HEK293 (cell line): ENCODE results near the gene HBEGF.

Source experiments
- CTCF ChIA-PET: fragments of 350-600 bp; formaldehyde crosslinking; extraction: SDS; loops from one replicate; lab custom pipeline; 2021; ENCODE audit warnings: antibody characterized with exemption; lab: Yijun Ruan, JAX
- POLR2A ChIA-PET: fragments of 300-600 bp; formaldehyde crosslinking; extraction: SDS; loops from one replicate; lab custom pipeline; 2020; ENCODE audit warnings: antibody characterized with exemption, inconsistent platforms; lab: Yijun Ruan, JAX
- H3K27ac ChIP-seq: fragments of 200-500 bp; sonication (Bioruptor generic); 2 replicates; pipeline ENCODE4 v1.5.1; 2014; ENCODE audit warnings: low read depth, low read length, control low read depth, inconsistent platforms; ENCODE audit errors: extremely low read depth
- H3K36me3 ChIP-seq, 2 experiments: fragments of 200-500 bp in 1 of 2; sonication (Bioruptor generic) in 1 of 2; 1 replicate in 1 of 2; 2 replicates in 1 of 2; pipeline ENCODE4 v1.5.1; 2014 to 2017; ENCODE audit warnings: inconsistent platforms in 2 of 2, low read length in 2 of 2; ENCODE audit not compliant: control insufficient read depth in 2 of 2, insufficient read depth in 1 of 2
- H3K4me1 ChIP-seq: fragments of 200-500 bp; sonication (Bioruptor generic); 2 replicates; pipeline ENCODE4 v1.5.1; 2014; ENCODE audit warnings: mild to moderate bottlenecking, low read length, inconsistent platforms; ENCODE audit not compliant: control insufficient read depth, insufficient read depth
- H3K4me3 ChIP-seq: 2 replicates; pipeline ENCODE4 v1.5.1; 2011; ENCODE audit warnings: low read depth, mild to moderate bottlenecking, control low read depth, low read length, moderate library complexity
- H3K9me3 ChIP-seq: fragments of 200-500 bp; sonication (Bioruptor generic); 2 replicates; pipeline ENCODE4 v1.5.1; 2014; ENCODE audit warnings: low read depth, low read length, inconsistent platforms; ENCODE audit not compliant: control insufficient read depth, insufficient read depth
- CTCF ChIP-seq: fragments of 450-650 bp; formaldehyde crosslinking; IDR thresholded peaks from 2 replicates; pipeline ENCODE4 v1.5.1; 2016; ENCODE audit warnings: missing biosample characterization, missing genetic modification characterization
- EGR2 ChIP-seq: fragments of 450-650 bp; formaldehyde crosslinking; IDR thresholded peaks from 2 replicates; pipeline ENCODE4 v1.5.1; 2016; ENCODE audit warnings: low read depth, missing biosample characterization, missing genetic modification characterization
- HIC1 ChIP-seq: fragments of 450-650 bp; formaldehyde crosslinking; IDR thresholded peaks from 2 replicates; pipeline ENCODE4 v1.5.1; 2016; ENCODE audit warnings: missing biosample characterization, missing genetic modification characterization
- PBX3 ChIP-seq: sonication (generic); formaldehyde crosslinking; IDR thresholded peaks from 2 replicates; pipeline ENCODE4 v1.8.1; 2022; ENCODE audit warnings: mild to moderate bottlenecking, moderate library complexity, missing genetic modification reagents
- SALL2 ChIP-seq: fragments of 450-650 bp; formaldehyde crosslinking; IDR thresholded peaks from 2 replicates; pipeline ENCODE4 v1.5.0; 2017; ENCODE audit warnings: missing biosample characterization, mild to moderate bottlenecking, missing genetic modification characterization, borderline replicate concordance
- SP2 ChIP-seq: fragments of 450-650 bp; formaldehyde crosslinking; IDR thresholded peaks from 2 replicates; pipeline ENCODE4 v1.5.1; 2016; ENCODE audit warnings: missing biosample characterization, missing genetic modification characterization
- SP3 ChIP-seq: fragments of 450-650 bp; formaldehyde crosslinking; IDR thresholded peaks from 2 replicates; pipeline ENCODE4 v1.5.1; 2016; ENCODE audit warnings: missing biosample characterization, missing genetic modification characterization
- ZBTB48 ChIP-seq: fragments of 450-650 bp; formaldehyde crosslinking; IDR thresholded peaks from 2 replicates; pipeline ENCODE4 v1.5.1; 2016; ENCODE audit warnings: missing biosample characterization, missing genetic modification characterization
- ZBTB49 ChIP-seq: fragments of 450-650 bp; formaldehyde crosslinking; IDR thresholded peaks from 2 replicates; pipeline ENCODE4 v1.5.1; 2016; ENCODE audit warnings: missing biosample characterization, missing genetic modification characterization, low read depth
- ZBTB6 ChIP-seq: fragments of 450-650 bp; formaldehyde crosslinking; IDR thresholded peaks from 2 replicates; pipeline ENCODE4 v1.5.1; 2017; ENCODE audit warnings: missing biosample characterization, missing genetic modification characterization
- ZFHX2 ChIP-seq: fragments of 450-650 bp; formaldehyde crosslinking; conservative IDR thresholded peaks from 2 replicates; pipeline ENCODE4 v1.5.1; 2016; ENCODE audit warnings: missing biosample characterization, missing genetic modification characterization
- ZFP69B ChIP-seq: fragments of 450-650 bp; formaldehyde crosslinking; IDR thresholded peaks from 2 replicates; pipeline ENCODE4 v1.5.1; 2016; ENCODE audit warnings: missing biosample characterization, missing genetic modification characterization
- ZNF211 ChIP-seq: fragments of 450-650 bp; formaldehyde crosslinking; IDR thresholded peaks from 2 replicates; pipeline ENCODE4 v1.5.1; 2016; ENCODE audit warnings: low read depth, missing biosample characterization, missing genetic modification characterization
- ZNF223 ChIP-seq: fragments of 450-650 bp; formaldehyde crosslinking; IDR thresholded peaks from 2 replicates; pipeline ENCODE4 v1.5.1; 2016; ENCODE audit warnings: missing biosample characterization, missing genetic modification characterization
- ZNF266 ChIP-seq: fragments of 450-650 bp; formaldehyde crosslinking; IDR thresholded peaks from 2 replicates; pipeline ENCODE4 v1.5.1; 2016; ENCODE audit warnings: missing biosample characterization, missing genetic modification characterization, low read depth
- ZNF423 ChIP-seq: fragments of 450-650 bp; formaldehyde crosslinking; IDR thresholded peaks from 2 replicates; pipeline ENCODE4 v1.5.1; 2016; ENCODE audit warnings: missing biosample characterization, missing genetic modification characterization
- ZNF48 ChIP-seq: fragments of 450-650 bp; formaldehyde crosslinking; IDR thresholded peaks from 2 replicates; pipeline ENCODE4 v1.5.1; 2016; ENCODE audit warnings: missing biosample characterization, missing genetic modification characterization
- ZNF514 ChIP-seq: fragments of 450-650 bp; formaldehyde crosslinking; IDR thresholded peaks from 2 replicates; pipeline ENCODE4 v1.5.1; 2016; ENCODE audit warnings: missing biosample characterization, missing genetic modification characterization
- ZNF529 ChIP-seq: fragments of 450-650 bp; formaldehyde crosslinking; IDR thresholded peaks from 2 replicates; pipeline ENCODE4 v1.5.1; 2017; ENCODE audit warnings: missing genetic modification characterization, missing biosample characterization; ENCODE audit not compliant: insufficient replicate concordance
- ZNF555 ChIP-seq: fragments of 450-650 bp; formaldehyde crosslinking; conservative IDR thresholded peaks from 2 replicates; pipeline ENCODE4 v1.5.1; 2017; ENCODE audit warnings: missing biosample characterization, mild to moderate bottlenecking, missing genetic modification characterization, inconsistent platforms
- ZNF610 ChIP-seq: fragments of 450-650 bp; formaldehyde crosslinking; IDR thresholded peaks from 2 replicates; pipeline ENCODE4 v1.5.1; 2016; ENCODE audit warnings: missing biosample characterization, missing genetic modification characterization, borderline replicate concordance
- ZNF660 ChIP-seq: fragments of 450-650 bp; IDR thresholded peaks from 2 replicates; pipeline ENCODE4 v1.5.1; 2018; ENCODE audit warnings: missing biosample characterization, mild to moderate bottlenecking, missing genetic modification characterization
- ZNF670 ChIP-seq: fragments of 450-650 bp; formaldehyde crosslinking; IDR thresholded peaks from 2 replicates; pipeline ENCODE4 v1.5.1; 2016; ENCODE audit warnings: missing biosample characterization, missing genetic modification characterization, low read depth
- ZSCAN4 ChIP-seq: fragments of 450-650 bp; formaldehyde crosslinking; IDR thresholded peaks from 2 replicates; pipeline ENCODE4 v1.5.1; 2017; ENCODE audit warnings: missing biosample characterization, missing genetic modification characterization

Gene HBEGF

GRCh38 chr5:140356853-140357725 is 10.7 kb upstream of the HBEGF start:
- CTCF ChIA-PET = interaction anchor here (0.6 to 17.1 kb wide), 6 partner anchors 9 to 233 kb away, joined by 4 to 660 read pairs (median 6); partner anchors contain the start of gene HBEGF
- 0 out of 2 replicates have a peak, but pooled peaks have one; percentile 29 for TF ChIP-seq HIC1 (tag by site-specific recombination)
- TF ChIP-seq PBX3 (CRISPR knock-in tag) = 0 out of 2 replicates have a peak, but pooled peaks have one; percentile 7
- no peak for TF ChIP-seq ZNF529 (tag by site-specific recombination)
- TF ChIP-seq ZNF660 = no peak
- 0 out of 2 replicates have a peak, but pooled peaks have one; percentile 45 for TF ChIP-seq ZNF223 (tag by site-specific recombination)
- peak; percentile 84; the same call in 1 of the 2 replicates for TF ChIP-seq ZBTB48
- TF ChIP-seq ZNF266 (tag by site-specific recombination) = no peak
- no peak for TF ChIP-seq SP2
- no peak for TF ChIP-seq ZFP69B (tag by site-specific recombination)
- TF ChIP-seq ZNF555 (tag by site-specific recombination) = no peak
- TF ChIP-seq EGR2 (tag by site-specific recombination) = peak; percentile 65; the same call in 1 of the 2 replicates
- TF ChIP-seq ZFHX2 (tag by site-specific recombination) = peak; percentile 78
- Histone ChIP-seq H3K27ac (no peak overlapping the region), H3K4me3 (no peak overlapping the region), H3K36me3 (no peaks in the 10 kb centered on the region), H3K9me3 (no peaks in the 10 kb centered on the region), H3K4me1 (no peaks in the 10 kb centered on the region)
- POLR2A ChIA-PET = no interaction called here

- POLR2A ChIA-PET = interaction anchor here (1.1 kb wide), 1 partner anchor 9 kb away, joined by 5 read pairs; the partner anchor contains the start of gene HBEGF
- CTCF ChIA-PET = interaction anchor here (0.6 to 17.1 kb wide), 11 partner anchors 8 to 567 kb away, joined by 3 to 660 read pairs (median 4); partner anchors contain the start of gene HBEGF
- H3K9me3 ChIP-seq = no peaks in the 10 kb centered on the region
Measured at GRCh38 chr5:140355546-140355945, 9.1 kb upstream of the HBEGF start.

More at GRCh38 chr5:140355546-140355945, 9.1 kb upstream of the HBEGF start:
- H3K36me3 ChIP-seq = no peaks in the 10 kb centered on the region
- TF ChIP-seq ZBTB6 (tag by site-specific recombination) = no peak
- no peak for TF ChIP-seq ZNF423 (tag by site-specific recombination)
- TF ChIP-seq ZNF514 = no peak
- TF ChIP-seq SP3 (tag by site-specific recombination) = no peak
- no peak for TF ChIP-seq ZNF48 (tag by site-specific recombination)
- TF ChIP-seq ZNF670 (tag by site-specific recombination) = no peak
- TF ChIP-seq ZSCAN4 (tag by site-specific recombination) = no peak
- TF ChIP-seq ZNF211 (tag by site-specific recombination) = no peak
- no peak for TF ChIP-seq CTCF (tag by site-specific recombination)
- TF ChIP-seq SALL2 (tag by site-specific recombination) = no peak
- no peak for TF ChIP-seq ZBTB49 (tag by site-specific recombination)
- TF ChIP-seq ZNF610 (tag by site-specific recombination) = no peak
- no peak overlapping the region for H3K27ac ChIP-seq
- H3K4me1 ChIP-seq = no peaks in the 10 kb centered on the region
- H3K4me3 ChIP-seq = no peak overlapping the region
